ENCODE results near the gene EML3.
"Not testable (repeated sequence)": the region's sequence is repeated elsewhere in the genome, so short reads cannot be mapped to it uniquely, and the experiment has no call there.

The EML3 gene

DNA sequence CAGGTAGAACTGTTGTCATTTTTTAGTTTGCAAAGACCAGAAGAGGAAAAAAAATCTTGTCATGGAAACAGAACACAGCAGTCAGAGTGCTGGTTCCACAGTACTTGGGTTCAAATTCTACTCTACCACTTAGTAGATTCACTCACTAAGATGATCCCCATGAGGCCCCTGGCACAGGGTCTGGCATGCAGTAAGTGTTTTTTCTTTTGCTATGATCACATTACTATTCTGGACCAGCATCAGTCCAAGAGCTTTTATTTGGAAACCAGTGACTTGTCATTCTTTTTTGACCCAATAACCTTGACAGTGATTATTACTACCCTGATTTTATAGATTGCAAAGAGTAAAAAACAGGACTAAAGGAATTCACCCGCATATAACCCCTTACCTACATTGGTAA, 43.0 kb downstream of the EML3 start:
- no peak for DNase-seq

GRCh38 chr11:62567018-62567633, 45.4 kb downstream of the EML3 start:
- DNase-seq = no peak

GRCh38 chr11:62566247-62566646, 46.3 kb downstream of the EML3 start:
- DNase-seq = no peak

- DNase-seq = no peak
Measured at GRCh38 chr11:62565100-62565802, 47.3 kb downstream of the EML3 start.

DNA sequence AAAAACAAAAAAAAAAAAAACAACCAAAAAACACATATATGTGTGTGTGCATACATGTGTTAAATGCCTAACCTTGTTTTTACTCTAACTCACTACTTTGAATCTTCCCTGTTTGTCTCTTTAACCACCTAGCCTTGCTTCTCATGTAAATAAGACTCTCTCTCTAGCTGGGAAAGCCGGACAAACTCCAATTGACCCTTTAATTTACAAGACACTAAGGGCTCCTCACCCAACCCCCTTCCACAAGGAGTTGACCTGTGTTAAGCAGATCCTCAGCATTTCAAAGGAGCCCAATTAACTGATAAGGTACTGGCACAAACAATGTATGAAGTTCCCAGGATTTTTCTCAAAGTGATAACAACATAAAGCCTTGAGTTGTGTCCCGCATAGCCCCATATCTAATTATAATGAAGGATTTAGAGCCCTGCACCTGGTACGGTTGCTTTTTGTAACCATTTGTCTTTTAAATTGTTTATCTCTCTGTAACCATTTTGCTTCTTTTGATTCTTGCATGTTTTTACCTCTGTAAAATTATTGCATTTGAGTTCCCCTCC, 50.8 kb downstream of the EML3 start:
- not testable (repeated sequence) for DNase-seq

DNA sequence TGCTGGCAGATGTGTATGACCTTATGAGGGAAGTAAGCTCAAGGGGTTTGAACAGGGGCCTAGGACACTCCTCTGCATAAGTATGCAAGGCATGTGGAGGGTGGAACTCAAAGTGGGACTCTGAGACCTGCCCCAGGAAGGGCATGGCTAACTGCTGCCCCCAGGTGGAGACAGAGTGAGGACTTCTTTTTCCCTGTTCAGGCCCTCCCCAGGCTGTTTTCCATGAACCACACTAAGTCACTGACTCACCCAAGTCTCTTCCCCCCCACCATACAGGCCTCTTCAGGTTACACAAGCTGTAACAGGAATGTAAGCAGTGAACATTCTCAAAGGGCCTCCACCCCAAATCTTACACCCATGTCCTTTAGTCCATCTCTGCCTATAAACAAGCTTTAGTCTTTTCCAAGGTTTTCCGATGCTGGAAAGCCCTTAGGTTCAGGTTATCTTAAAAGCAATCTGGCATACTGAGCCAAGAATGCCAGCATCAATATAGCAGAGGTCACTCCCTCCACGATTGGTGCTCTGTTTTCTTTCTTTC, 51.9 kb downstream of the EML3 start:
- peak; percentile 91 for DNase-seq

GRCh38 chr11:62559626-62560025, 52.9 kb downstream of the EML3 start:
- DNase-seq = not testable (repeated sequence)

GRCh38 chr11:62559204-62559603, 53.4 kb downstream of the EML3 start:
- DNase-seq = no peak

DNA sequence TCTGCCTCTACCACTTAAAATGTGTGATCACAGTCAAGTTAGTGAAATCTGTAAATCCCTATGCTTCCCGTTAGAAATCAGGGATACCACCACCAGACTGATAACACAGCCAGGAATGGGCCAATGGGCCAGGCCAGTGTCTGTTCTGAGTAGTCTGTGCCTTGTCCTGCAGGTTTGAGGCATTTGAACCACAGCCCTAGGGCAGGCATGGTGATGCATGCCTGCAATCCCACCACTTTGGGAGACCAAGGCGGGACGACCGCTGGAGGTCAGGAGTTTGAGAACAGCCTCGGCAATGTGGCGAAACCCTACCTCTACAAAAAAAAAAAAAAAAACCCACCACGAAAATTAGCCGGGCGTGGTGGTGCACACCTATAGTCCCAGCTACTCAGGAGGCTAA, 53.9 kb downstream of the EML3 start:
- no peak for DNase-seq

- DNase-seq = peak; percentile 56
Measured at GRCh38 chr11:62556875-62557631, 55.5 kb downstream of the EML3 start.

DNA sequence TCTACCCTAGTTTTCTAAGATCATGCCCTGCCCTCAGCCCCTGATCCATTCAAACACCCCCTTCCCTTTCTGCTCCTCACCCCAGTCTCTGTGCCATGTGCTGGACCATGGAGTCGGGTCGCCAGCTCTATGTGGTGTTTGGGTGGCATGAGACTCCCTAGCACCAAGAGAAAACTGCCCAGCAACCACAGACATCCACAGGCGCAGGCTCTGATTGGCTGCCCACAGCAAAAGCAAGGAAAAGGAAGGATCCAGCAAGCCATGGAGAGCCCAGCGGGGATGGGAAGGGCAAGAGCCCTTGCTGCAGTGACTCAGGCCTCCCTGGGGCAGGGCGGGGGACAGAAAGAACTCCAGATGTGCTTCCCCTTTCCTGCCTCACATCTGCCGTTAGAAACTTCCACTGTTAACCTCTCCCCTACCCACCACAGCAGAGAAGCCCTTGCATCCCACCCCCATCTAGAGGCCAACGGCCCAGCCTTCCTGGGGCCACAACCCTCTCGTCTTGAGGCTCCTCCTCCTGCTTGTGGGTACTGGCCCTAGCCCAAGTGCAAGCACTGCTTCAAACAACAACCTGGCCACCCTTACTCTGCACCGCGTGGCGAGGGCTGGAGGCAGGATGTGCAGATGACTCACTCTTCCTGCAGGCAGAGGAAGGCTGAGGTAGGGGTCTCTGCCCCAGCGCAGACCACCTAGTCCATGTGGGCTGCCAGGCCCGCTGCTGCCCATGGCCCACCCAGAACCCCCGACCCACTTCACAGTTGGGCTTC, 56.3 kb downstream of the EML3 start:
- peak; percentile 96 for DNase-seq

DNA sequence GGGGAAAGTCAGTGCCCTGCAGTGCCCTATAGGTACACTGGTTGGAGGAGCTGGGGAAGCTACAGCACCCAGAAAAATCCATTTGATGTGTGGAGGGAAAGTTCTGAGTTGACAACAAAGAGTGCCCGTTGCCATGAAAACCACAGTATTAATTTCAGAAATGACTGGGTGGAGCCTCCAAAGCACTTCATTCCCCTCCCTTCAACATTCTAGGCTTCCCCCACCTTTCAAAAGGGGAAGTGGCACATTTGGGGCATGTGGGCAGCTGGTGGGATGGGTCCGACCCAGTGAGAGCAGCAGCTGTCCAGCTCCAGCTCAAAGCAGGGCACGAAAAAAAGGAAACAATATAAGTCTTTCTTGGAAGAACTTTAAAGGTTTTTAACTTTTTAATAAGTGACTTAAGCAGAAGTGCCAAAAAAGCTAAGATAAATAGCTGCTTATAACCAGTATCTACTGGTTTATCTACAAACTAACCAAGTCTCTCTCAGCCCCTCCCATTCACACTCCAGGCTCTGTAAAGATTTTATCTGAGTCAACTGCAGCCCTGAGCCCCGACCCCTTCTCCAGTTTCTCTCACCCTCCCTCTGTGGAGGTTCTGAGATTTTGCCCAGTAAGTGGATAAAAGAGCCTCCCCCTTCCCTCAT, 57.0 kb downstream of the EML3 start:
- peak; percentile 90 for DNase-seq

DNA sequence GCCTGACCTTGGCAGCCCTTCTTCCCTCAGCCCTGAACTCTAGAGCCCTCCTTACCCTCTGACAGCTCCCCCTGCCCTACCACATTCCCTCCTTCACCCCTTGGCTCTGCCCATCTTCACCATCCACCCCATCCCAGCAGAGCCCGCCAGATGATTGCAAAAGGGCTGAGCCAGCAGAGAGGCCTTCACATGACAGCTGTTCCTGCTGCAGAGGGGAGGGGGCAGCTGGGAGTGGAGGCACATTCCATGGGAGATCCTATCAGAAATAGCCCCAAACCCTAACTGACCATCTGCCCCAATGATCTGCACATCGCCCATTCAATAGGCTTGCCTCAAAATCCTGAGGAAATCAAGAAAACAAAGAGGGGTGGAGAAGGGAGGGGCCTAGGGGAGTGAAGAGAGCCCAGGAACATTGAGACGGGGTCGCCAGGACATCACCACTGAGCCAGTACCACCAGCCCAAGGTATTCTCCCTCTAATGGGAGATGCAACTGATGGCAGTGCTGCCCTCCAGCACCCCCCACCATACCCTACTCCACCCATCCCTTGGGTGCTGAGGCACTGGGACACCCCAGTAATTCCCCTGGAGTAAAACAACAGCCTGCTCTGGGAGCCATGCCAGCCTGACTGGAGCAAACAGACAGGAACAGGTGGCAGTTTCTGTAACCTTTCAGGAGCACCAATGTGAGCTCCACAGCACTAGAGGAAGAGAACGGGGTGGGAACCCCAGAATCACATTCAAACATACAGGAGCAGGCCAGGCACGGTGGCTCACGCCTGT, 58.0 kb downstream of the EML3 start:
- no peak for DNase-seq

GRCh38 chr11:62553839-62554361, 58.7 kb downstream of the EML3 start:
- DNase-seq = no peak

DNA sequence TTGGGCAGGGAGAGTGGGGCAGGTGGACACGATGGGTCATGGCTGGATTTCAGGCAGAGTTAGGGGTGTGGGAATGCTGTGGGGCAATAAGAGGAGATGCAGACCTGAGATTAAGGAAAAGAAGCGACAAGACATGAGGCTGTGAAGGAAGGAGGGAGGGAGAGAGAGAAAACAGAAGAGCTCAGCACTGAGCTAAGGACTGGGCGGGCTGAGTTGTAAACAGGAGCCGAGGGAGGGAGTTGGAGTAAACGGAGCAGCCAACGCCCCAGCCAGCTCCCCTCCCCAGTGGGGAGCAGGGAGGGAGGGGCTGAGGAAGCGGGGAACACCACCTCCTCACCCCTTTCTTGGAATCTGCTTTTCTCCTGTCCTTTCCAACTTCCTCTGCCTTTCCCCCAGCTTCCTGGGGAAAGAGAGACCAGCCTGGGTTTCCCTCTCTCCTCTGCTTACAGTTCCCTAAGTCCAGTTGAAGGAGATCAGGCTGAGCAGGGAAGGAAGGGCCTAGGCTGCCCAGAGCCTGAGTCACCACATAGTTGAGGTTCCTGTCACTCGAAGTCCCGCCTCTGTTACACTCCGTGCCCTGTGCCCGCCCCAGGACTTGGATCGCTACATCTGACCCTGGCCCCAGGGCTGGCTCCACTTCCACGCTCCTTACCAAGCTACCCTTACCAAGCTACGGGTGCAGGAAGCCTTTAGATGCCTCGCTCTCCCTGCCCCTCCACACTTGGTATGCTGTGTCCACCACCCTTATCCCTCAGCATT, 59.3 kb downstream of the EML3 start:
- DNase-seq = peak; percentile 86

- peak; percentile 73 for DNase-seq
Measured at GRCh38 chr11:62552485-62553079, 60.0 kb downstream of the EML3 start.

Measured in OCI-M1 (cell line).